ENCODE data around the gene NPC1L1. TPM values are rescaled to one million over a fixed set of nuclear protein-coding genes. Genes with fewer than 3 reads are reported as not detected.

NPC1L1 gene
- polyA plus RNA-seq, 3 donors, result 0.04 TPM; not detected in 2

- no peaks in the 10 kb centered on the region for H3K36me3 Mint-ChIP-seq
- no peaks in the 10 kb centered on the region for H3K4me1 Mint-ChIP-seq
- no peak overlapping the region for H3K4me3 Mint-ChIP-seq
- H3K4me2 ChIP-seq (replicated peaks; ENCODE audit: extremely low read depth, low read length, poor library complexity, severe bottlenecking), result no peak overlapping the region
- H3K27ac ChIP-seq (ENCODE audit: low read depth in 1 of 2, low read length in 2 of 2), result no peak overlapping the region
- no peak overlapping the region for H3K4me3 ChIP-seq (replicated peaks in 1 of 3; ENCODE audit: low read depth in 2 of 3, low read length in 3 of 3)
- H3K27me3 ChIP-seq (ENCODE audit: control insufficient read depth in 2 of 2, insufficient read depth in 2 of 2, low read length in 2 of 2), result no peaks in the 10 kb centered on the region
- H3K9me3 ChIP-seq (replicated peaks in 1 of 2; ENCODE audit: control insufficient read depth in 1 of 2, insufficient read depth in 1 of 2, low read length in 2 of 2), result peaks cover 11 to 33% of the 10 kb centered on the region in 2 donors
- no peaks in the 10 kb centered on the region for H3K79me2 ChIP-seq (ENCODE audit: insufficient read depth, low read length)
- no peak for DNase-seq
- intact Hi-C loops (cut with micrococcal nuclease), result no loop called here
- H3K4me1 ChIP-seq (ENCODE audit: control insufficient read depth in 1 of 2, insufficient read depth in 2 of 2, low read length in 2 of 2), result no peaks in the 10 kb centered on the region
- no peak for TF ChIP-seq CTCF (IDR thresholded peaks at IDR 0.05)
- WGBS (ENCODE audit: insufficient coverage), result no CpG with 5 or more reads among the region's 3 CpGs
- H3K27ac Mint-ChIP-seq, result no peak overlapping the region
- no peaks in the 10 kb centered on the region for H3K36me3 ChIP-seq (replicated peaks in 1 of 2; ENCODE audit: control insufficient read depth in 1 of 2, insufficient read depth in 2 of 2, low read length in 2 of 2)
- no peak overlapping the region for H2AFZ ChIP-seq (ENCODE audit: insufficient read depth, low read depth, low read length, poor library complexity, severe bottlenecking)
- H3K27me3 Mint-ChIP-seq (ENCODE audit: low read depth in 3 of 3), result peaks cover 3 to 5% (median 3%) of the 10 kb centered on the region in 3 donors
- no peaks in the 10 kb centered on the region for H4K20me1 ChIP-seq (ENCODE audit: insufficient read depth, low read length)
- H3K9me3 Mint-ChIP-seq, result peaks cover 13 to 38% (median 32%) of the 10 kb centered on the region in 7 donors
- H3K9ac ChIP-seq (ENCODE audit: insufficient read depth, low read length, poor library complexity, severe bottlenecking), result no peak overlapping the region
Measured at GRCh38 chr7:44524811-44525388, 16.2 kb downstream of the NPC1L1 start.

- no peak for DNase-seq
- Histone ChIP-seq H3K27me3 (ENCODE audit: control insufficient read depth in 2 of 2, insufficient read depth in 2 of 2, low read length in 2 of 2) (no peaks in the 10 kb centered on the region), H3K9me3 (replicated peaks in 1 of 2; ENCODE audit: control insufficient read depth in 1 of 2, insufficient read depth in 1 of 2, low read length in 2 of 2) (peaks cover 5 to 25% of the 10 kb centered on the region in 2 donors), H3K4me1 (ENCODE audit: control insufficient read depth in 1 of 2, insufficient read depth in 2 of 2, low read length in 2 of 2) (no peaks in the 10 kb centered on the region), H3K36me3 (replicated peaks in 1 of 2; ENCODE audit: control insufficient read depth in 1 of 2, insufficient read depth in 2 of 2, low read length in 2 of 2) (no peaks in the 10 kb centered on the region), H2AFZ (ENCODE audit: insufficient read depth, low read depth, low read length, poor library complexity, severe bottlenecking) (no peak overlapping the region), H3K27ac (ENCODE audit: low read depth in 1 of 2, low read length in 2 of 2) (no peak overlapping the region), H3K4me2 (replicated peaks; ENCODE audit: extremely low read depth, low read length, poor library complexity, severe bottlenecking) (no peak overlapping the region), H3K79me2 (ENCODE audit: insufficient read depth, low read length) (no peaks in the 10 kb centered on the region), H3K4me3 (replicated peaks in 1 of 3; ENCODE audit: low read depth in 2 of 3, low read length in 3 of 3) (no peak overlapping the region), H3K9ac (ENCODE audit: insufficient read depth, low read length, poor library complexity, severe bottlenecking) (no peak overlapping the region), H4K20me1 (ENCODE audit: insufficient read depth, low read length) (no peaks in the 10 kb centered on the region)
- TF ChIP-seq CTCF (IDR thresholded peaks at IDR 0.05), result no peak
- intact Hi-C loops (cut with micrococcal nuclease), result no loop called here
- Mint-ChIP-seq H3K4me3 (no peak overlapping the region), H3K9me3 (peaks cover 13 to 32% (median 26%) of the 10 kb centered on the region in 7 donors), H3K27me3 (ENCODE audit: low read depth in 3 of 3) (peaks cover 2 to 5% (median 3%) of the 10 kb centered on the region in 3 donors), H3K36me3 (no peaks in the 10 kb centered on the region), H3K27ac (peak overlapping the region in 1 of 7 donors; percentile 38), H3K4me1 (no peaks in the 10 kb centered on the region)
- 89% methylated on average over 2 of the region's 3 CpGs for WGBS (ENCODE audit: insufficient coverage)
Measured at GRCh38 chr7:44522315-44522714, 18.8 kb downstream of the NPC1L1 start.

Measured in CD14-positive monocyte (primary cell).